ENCODE results near the gene TMEM54.

TMEM54 gene

DNA sequence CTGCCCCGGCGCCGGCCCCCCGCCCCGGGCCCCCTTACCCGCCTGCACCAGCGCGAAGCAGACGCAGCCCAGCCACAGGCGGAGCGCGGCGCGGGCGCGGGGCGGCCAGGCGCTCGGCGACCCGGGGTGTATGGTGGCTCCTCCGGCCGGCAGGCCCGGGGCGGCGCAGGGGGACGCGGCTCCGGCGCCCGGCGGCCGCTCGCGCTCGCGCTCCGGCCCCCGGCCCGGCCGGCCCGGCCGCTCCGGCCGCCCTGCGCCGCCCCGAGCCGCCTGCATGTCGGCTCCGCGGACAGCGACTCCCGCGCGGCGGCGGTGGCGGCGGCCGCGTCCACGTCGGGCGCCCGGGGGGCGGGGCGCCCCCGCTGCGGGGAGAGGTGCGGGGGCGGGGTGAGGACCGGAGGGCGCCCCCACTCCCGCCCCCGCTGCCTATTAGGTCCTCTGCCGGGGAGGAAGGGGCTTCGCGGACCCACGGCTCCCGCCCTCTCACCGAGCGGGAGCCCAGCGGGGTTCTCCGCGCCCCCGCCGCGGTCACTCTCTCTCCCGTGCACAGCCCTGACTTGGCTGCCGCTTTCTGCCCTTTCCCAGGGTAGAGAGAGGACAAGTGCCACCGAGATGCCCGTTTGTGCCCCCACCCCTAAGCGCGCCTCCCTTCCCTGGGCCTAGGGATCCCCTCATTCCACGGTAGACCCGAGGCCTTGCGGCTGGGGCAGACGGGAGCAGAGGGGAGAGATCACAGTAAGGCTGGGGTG, 30.4 kb downstream of the TMEM54 start, which contains the start of gene FNDC5:
Gene FNDC5 (minus strand): TSS at position 298 of the 749 bp plus-strand sequence.
- Mint-ChIP-seq H3K27me3 (peaks cover 35% of the 10 kb centered on the region), H3K9me3 (ENCODE audit: low read depth) (no peaks in the 10 kb centered on the region), H3K4me1 (ENCODE audit: low read depth) (peaks cover 20% of the 10 kb centered on the region), H3K36me3 (peaks cover 16% of the 10 kb centered on the region), H3K4me3 (peak within 1 kb of the TSS; percentile 77), H3K27ac (peak within 1 kb of the TSS; percentile 34)

DNA sequence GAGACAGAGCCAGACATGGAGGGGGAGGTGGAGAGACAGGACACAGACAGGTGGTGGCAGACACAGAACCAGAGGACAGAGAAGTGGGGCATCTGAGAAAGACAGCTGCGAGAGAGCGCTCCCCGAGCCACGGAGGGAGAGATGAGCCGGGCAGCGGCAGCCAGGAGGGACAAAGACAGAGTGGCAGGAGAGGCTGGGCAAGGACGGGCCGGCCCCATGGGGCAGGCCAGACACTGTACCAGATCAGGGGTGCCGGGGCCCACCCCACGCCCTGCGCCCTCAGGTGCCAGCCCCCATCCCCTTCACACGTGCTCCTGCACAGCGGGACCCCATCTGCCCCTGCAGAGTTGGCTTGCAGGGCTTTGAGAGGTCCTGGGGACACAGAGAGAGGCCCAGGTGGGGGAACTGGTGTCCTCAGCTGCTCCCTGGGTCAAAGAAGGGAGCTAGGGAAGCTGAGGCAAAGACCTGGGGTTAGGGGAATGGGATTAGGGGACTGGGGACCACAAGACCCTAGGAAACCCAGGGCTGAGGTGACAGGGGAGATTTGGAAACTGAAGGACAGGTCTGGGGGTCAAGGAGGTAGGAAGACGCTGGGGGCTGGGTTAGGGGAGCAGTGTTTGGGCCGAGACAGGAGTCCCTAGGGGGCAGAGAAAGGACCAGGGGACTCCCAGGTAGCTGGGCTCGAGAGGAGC, 31.1 kb downstream of the TMEM54 start:
- peak overlapping the region; percentile 62 for H3K4me3 Mint-ChIP-seq
- no peaks in the 10 kb centered on the region for H3K9me3 Mint-ChIP-seq (ENCODE audit: low read depth)
- peak overlapping the region; percentile 34 for H3K27ac Mint-ChIP-seq
- H3K36me3 Mint-ChIP-seq = peaks cover 13% of the 10 kb centered on the region
- peaks cover 19% of the 10 kb centered on the region for H3K4me1 Mint-ChIP-seq (ENCODE audit: low read depth)
- H3K27me3 Mint-ChIP-seq = peaks cover 28% of the 10 kb centered on the region

DNA sequence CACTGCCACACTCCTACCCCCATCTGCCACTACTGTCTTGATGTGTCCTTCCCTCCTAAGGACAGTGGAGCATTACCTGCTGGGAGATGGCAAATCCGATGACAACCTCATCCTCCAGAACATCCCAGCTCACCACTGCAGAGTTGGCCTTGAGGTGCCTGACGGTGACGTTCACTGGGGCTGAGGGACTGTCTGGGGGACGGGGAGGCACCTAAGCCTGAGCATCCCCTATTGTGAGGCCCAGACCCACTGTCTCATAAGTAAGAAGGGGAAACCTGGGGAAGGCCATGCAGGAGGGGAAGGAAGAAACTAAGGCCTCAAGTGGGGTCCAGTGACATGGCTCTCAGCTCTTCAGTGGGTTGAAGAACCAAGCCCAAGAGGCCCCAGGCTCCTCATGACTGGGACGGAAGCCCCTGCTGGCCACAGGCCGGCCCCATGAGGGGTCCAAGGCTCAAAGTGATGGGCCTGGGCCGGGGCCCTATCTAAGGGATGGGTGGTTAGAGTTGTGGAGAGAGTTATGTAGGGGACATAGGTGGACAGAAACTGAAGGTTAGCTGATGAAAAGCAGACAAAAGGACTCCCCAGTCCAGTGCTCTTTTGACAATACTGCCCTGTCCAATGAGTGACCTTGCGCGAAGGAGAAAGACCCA, 32.3 kb downstream of the TMEM54 start:
- H3K27ac Mint-ChIP-seq = no peak overlapping the region
- peaks cover 19% of the 10 kb centered on the region for H3K4me1 Mint-ChIP-seq (ENCODE audit: low read depth)
- peaks cover 24% of the 10 kb centered on the region for H3K27me3 Mint-ChIP-seq
- H3K4me3 Mint-ChIP-seq = peak overlapping the region; percentile 62
- no peaks in the 10 kb centered on the region for H3K9me3 Mint-ChIP-seq (ENCODE audit: low read depth)
- peaks cover 17% of the 10 kb centered on the region for H3K36me3 Mint-ChIP-seq

DNA sequence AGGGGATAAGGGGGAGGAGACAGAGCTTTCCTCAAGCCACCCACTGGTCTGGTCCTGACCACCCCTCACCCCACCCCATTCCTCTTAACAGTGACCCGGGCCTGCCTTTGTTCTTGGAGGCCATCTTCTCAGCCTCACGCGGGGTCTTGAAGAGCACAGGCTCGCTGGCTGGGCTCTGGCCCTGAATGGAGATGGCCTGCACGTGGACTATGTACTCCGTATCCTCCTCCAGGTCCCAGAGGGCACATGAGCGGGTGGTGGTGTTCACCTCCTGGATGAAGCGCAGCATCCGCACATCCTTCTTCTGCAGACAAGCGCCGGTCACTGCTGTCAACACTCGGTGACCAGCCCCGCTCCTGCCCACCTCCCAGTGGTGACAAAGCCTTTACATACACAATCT, 33.1 kb downstream of the TMEM54 start:
- peaks cover 24% of the 10 kb centered on the region for H3K27me3 Mint-ChIP-seq
- H3K9me3 Mint-ChIP-seq (ENCODE audit: low read depth) = no peaks in the 10 kb centered on the region
- no peak overlapping the region for H3K4me3 Mint-ChIP-seq
- H3K27ac Mint-ChIP-seq = no peak overlapping the region
- peaks cover 19% of the 10 kb centered on the region for H3K4me1 Mint-ChIP-seq (ENCODE audit: low read depth)
- peaks cover 17% of the 10 kb centered on the region for H3K36me3 Mint-ChIP-seq

DNA sequence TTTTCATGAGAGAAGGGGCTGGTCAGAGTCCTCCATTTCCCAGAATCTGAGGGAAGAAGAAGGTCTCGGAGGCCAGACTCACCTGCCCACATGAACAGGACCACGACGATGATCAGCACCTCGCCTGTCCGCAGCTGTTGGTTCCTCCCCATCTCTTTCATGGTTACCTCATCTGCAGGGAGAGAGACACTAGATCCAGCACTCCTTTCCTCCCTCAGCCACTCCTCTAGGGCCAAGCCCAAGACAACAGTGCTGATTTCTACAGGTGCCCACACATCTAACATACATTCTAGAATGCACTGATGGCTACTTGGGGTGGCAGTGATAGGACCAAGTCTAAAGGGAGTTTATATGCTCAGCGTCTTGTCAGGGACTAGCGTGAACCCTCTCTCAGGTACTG, 33.5 kb downstream of the TMEM54 start:
- Mint-ChIP-seq H3K4me1 (ENCODE audit: low read depth) (peaks cover 18% of the 10 kb centered on the region), H3K36me3 (peaks cover 19% of the 10 kb centered on the region), H3K4me3 (no peak overlapping the region), H3K27ac (no peak overlapping the region), H3K27me3 (peaks cover 22% of the 10 kb centered on the region), H3K9me3 (ENCODE audit: low read depth) (no peaks in the 10 kb centered on the region)

DNA sequence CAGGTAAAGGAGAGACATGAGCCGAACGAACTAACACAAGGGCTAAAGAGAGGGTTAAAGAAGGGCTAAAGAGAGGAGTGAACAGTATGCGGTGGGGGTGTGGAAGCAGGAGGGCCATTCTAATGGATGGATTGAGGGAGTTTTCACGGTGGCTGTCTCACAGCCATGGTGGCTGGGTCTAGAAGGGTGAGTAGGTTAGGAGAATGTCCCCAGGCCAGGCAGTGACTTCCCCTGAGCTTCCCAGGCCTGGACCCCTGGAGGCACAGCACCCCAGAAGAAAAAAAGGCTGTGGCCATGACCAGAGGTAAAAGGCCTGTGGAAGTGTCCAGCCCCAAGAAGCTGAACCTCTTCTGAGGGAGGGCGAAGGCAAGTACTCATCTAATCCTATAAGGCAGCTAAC, 34.0 kb downstream of the TMEM54 start:
- H3K27ac Mint-ChIP-seq = no peak overlapping the region
- H3K4me3 Mint-ChIP-seq = no peak overlapping the region
- H3K4me1 Mint-ChIP-seq (ENCODE audit: low read depth) = peaks cover 16% of the 10 kb centered on the region

DNA sequence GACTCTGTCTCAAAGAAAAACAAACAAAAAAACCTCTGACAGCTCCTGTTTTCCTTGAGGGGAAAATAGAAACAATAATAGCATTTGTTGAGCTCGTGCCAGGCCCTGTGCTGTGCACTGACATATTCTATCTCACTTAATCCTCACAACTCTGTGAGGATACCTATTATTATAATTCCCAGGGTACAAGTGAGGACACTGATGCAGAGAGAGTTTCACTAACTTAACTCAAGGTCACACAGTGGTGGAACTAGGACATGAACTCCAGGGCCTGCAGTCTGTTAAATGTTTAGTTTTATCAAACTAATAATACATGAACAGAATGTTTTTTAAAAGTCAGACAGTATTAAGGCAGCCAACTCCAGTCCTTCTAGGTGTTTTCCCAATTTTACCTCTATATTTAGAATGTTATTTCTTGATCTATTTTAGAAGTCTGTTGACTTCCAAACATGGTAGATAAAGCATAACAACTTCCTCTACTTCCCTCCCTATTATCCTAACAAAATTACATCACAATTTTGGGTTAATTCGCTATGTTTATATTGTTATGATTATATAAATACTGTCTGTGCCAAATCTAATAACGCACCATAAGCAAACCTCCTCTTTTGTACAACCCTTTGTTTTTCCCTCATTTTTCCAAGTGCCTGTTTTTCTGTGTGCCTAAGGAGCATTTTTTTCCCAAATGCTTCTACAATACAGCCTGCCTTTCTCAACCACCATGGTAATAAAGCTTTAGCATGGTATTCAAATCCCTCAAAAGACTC, 35.4 kb downstream of the TMEM54 start:
- Mint-ChIP-seq H3K9me3 (ENCODE audit: low read depth) (no peaks in the 10 kb centered on the region), H3K4me1 (ENCODE audit: low read depth) (peaks cover 8% of the 10 kb centered on the region), H3K27me3 (peaks cover 12% of the 10 kb centered on the region), H3K27ac (no peak overlapping the region), H3K4me3 (no peak overlapping the region), H3K36me3 (peaks cover 22% of the 10 kb centered on the region)

More for the DNA sequence above, 34.0 kb downstream of the TMEM54 start:
- peaks cover 21% of the 10 kb centered on the region for H3K27me3 Mint-ChIP-seq
- no peaks in the 10 kb centered on the region for H3K9me3 Mint-ChIP-seq (ENCODE audit: low read depth)
- H3K36me3 Mint-ChIP-seq = peaks cover 22% of the 10 kb centered on the region

DNA sequence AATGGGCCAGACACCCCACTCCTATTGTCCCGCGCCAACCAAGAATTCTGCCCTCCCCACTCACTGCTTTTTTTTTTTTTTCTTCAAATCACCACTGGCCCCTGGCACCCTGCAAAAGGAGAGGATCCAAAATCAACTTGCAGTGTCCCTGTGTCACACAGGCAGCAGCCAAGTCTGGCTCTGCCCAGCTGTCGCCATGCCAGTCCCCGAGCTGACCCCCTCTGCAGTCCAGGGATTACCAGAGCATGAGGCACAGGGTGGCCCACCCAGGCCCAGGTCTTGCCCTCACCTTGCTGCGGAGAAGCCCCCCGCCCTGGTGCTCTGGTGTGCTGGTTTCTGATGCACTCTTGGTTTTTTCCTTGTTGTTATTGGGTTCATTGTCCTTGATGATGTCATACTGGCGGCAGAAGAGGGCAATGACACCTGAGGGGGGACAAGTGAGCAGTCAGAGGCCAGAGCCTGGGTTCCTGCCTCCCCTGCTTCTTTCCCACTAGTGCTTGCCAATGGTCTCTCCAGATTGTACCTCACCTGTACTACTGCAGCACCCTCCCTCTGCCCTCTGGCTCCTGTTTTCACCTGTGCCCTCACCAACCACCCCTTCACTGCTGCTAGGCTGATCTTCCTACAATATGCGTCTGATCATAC, 36.7 kb downstream of the TMEM54 start:
- Mint-ChIP-seq H3K27me3 (peaks cover 6% of the 10 kb centered on the region), H3K27ac (no peak overlapping the region), H3K9me3 (ENCODE audit: low read depth) (no peaks in the 10 kb centered on the region), H3K4me1 (ENCODE audit: low read depth) (peaks cover 2% of the 10 kb centered on the region), H3K4me3 (no peak overlapping the region), H3K36me3 (peaks cover 25% of the 10 kb centered on the region)

DNA sequence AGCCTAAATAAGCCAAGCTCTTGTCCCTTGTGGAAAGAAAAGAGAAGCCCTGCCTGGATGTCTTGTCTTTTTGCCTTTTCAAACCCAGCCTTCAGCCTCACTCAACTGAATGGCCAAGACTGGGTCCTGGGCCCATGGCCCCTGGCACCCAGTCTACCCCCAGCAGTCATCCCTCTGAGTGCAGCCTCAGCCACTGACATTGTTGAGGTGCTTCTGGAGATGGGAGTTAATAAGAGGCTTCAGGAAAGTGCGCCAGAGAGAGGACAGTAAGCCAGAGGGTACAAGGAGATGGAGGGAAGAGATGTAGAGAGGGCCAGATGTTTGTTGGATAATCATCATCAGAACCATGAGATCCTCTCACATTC, 37.3 kb downstream of the TMEM54 start:
- H3K27ac Mint-ChIP-seq = no peak overlapping the region
- H3K9me3 Mint-ChIP-seq (ENCODE audit: low read depth) = no peaks in the 10 kb centered on the region
- peaks cover 25% of the 10 kb centered on the region for H3K36me3 Mint-ChIP-seq
- no peak overlapping the region for H3K4me3 Mint-ChIP-seq
- H3K4me1 Mint-ChIP-seq (ENCODE audit: low read depth) = no peaks in the 10 kb centered on the region
- H3K27me3 Mint-ChIP-seq = no peaks in the 10 kb centered on the region

DNA sequence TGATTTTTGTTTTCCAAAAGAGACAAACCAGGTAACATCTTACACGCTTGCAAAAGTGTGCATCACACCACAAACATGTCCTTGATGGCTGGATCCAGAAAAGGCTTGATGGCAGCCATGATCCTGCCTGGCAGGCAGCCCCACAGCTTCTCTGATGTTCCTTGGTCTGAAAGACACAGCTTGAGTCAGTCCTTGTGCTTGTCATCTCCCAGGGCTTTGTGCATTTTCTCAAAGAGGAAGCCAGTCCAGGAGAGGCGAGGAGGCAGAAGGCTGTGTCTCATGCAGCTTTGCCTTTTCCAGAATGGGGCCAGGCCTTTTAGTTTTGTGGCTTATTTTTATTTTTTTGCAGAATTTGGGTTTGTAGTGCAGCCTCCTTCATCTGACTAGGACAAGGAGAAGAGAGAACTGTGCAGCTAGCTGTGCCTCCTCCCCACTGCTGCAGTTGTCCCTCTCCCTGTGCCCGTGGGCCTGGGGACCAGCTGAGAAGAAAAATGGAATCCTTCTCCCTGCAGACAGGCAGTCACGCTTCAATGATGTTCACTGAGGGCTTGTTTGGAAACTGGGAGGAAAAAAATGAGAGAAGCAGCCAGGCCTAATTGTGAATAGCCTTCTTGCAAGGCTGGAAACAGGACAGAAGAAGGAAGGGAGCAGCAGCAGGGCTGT, 37.8 kb downstream of the TMEM54 start:
- no peaks in the 10 kb centered on the region for H3K9me3 Mint-ChIP-seq (ENCODE audit: low read depth)
- H3K4me1 Mint-ChIP-seq (ENCODE audit: low read depth) = no peaks in the 10 kb centered on the region
- no peaks in the 10 kb centered on the region for H3K27me3 Mint-ChIP-seq
- H3K36me3 Mint-ChIP-seq = peaks cover 21% of the 10 kb centered on the region
- no peak overlapping the region for H3K4me3 Mint-ChIP-seq
- H3K27ac Mint-ChIP-seq = no peak overlapping the region

DNA sequence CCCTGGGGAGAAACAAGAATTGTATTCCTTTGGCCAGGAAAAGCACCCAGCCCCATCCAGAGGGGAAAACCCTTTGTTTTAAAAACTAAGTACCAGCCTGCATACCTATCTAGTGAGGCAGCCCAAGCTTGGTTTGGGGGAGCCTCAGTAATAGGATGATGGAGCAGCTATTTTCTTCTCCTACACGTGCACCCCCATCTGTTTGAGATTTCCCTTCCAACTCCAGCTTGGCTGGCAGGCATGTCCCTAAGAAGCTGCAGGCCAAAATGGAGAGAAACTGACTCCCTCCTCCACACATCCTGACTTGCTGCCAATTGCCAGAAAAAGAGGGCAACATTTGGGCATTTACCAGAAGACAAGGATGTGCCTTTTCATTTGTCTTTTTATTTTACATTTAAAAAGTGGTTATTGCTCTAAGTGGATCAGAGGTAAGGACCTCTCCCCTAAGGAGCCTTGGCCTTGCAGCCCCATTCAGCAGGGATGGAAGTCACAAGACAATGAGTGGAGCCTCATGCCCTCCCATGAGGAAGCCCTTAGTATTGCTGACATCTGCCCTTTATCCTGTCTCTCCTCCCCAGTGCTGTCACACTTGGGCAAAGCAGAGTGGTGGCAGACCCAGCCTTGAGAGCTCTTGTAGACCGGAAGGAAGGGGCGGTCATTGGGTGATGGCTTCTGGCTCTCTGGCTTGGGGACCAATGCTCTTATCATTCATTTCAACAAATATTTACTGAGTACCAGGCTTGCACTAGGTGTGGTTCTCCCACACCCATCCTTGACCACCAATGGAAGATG, 39.1 kb downstream of the TMEM54 start:
- H3K9me3 Mint-ChIP-seq (ENCODE audit: low read depth) = no peaks in the 10 kb centered on the region
- H3K27ac Mint-ChIP-seq = no peak overlapping the region
- no peaks in the 10 kb centered on the region for H3K27me3 Mint-ChIP-seq
- H3K36me3 Mint-ChIP-seq = peaks cover 20% of the 10 kb centered on the region
- no peaks in the 10 kb centered on the region for H3K4me1 Mint-ChIP-seq (ENCODE audit: low read depth)
- no peak overlapping the region for H3K4me3 Mint-ChIP-seq

DNA sequence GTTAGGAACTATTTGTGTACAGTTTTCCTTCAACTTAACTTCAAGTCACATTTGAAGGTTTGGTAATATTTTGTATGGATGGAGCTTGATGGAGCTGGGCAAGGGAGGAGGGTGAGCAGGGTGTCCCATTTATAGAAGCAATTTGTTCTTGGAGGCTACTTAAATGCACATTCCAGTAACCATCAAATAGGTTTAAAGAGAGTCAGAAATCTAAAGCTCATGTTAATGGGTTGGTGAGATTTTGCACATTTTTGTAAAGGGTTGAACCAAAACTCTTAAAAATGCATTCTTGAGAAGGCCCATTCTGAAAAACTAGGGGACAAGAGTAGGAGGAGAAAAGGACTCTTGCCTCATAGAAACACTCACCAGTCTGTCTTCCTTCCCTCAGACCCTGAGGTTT, 40.6 kb downstream of the TMEM54 start:
- Mint-ChIP-seq H3K27ac (no peak overlapping the region), H3K27me3 (no peaks in the 10 kb centered on the region), H3K36me3 (peaks cover 15% of the 10 kb centered on the region), H3K4me1 (ENCODE audit: low read depth) (no peaks in the 10 kb centered on the region), H3K9me3 (ENCODE audit: low read depth) (no peaks in the 10 kb centered on the region), H3K4me3 (no peak overlapping the region)

DNA sequence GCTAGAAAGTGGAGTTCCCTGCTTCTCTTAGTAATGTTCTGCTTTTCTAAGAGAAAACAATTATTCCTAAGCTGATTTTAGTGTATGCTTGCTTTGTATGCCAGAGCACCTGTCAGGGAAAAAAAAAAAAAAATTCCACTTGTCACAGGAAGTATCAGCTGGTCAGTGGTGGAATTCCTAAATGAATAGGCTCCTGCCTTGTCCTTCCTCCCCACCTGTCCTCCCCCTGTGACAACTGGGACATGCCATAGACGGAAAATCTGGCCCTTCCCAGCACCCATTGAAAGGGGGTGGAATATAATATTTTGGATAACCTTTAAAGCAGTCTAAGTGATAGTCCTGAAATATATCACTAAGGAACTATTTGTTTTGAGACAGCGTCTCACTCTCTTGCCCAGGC, 41.3 kb downstream of the TMEM54 start:
- Mint-ChIP-seq H3K4me1 (ENCODE audit: low read depth) (no peaks in the 10 kb centered on the region), H3K36me3 (peaks cover 16% of the 10 kb centered on the region), H3K27me3 (no peaks in the 10 kb centered on the region), H3K9me3 (ENCODE audit: low read depth) (no peaks in the 10 kb centered on the region), H3K27ac (no peak overlapping the region), H3K4me3 (no peak overlapping the region)
